Activated CD4-positive, alpha-beta T cell treated with anti-CD3 and anti-CD28 coated beads for 1 hour (primary cell): ENCODE results near the gene RHOV.
A peak's percentile ranks its signal among the peaks of the same experiment; 100 is the strongest.

Experiments used
- DNase-seq: peaks from one replicate; pipeline ENCODE4 v3.0.0-alpha.2; 2020

The RHOV gene

GRCh38 chr15:40843885-40844695 lies 29.9 kb downstream of the RHOV start, which contains the start of gene SPINT1:
Gene SPINT1, plus strand, starts transcription at chr15:40844048. Its CDS starts 507 bp downstream, at chr15:40844555.
- DNase-seq, result peak; percentile 43

- DNase-seq, result no peak
Measured at GRCh38 chr15:40843261-40843884, 30.7 kb downstream of the RHOV start.

- no peak for DNase-seq
Measured at GRCh38 chr15:40841741-40842140, 32.3 kb downstream of the RHOV start.

- DNase-seq, result no peak
Measured at GRCh38 chr15:40838756-40839155, 35.3 kb downstream of the RHOV start.

GRCh38 chr15:40836020-40836419 lies 38.0 kb downstream of the RHOV start:
- DNase-seq, result no peak

- DNase-seq, result no peak
Measured at GRCh38 chr15:40832903-40833302, 41.1 kb downstream of the RHOV start.

GRCh38 chr15:40831861-40832260 lies 42.2 kb downstream of the RHOV start:
- DNase-seq, result no peak

GRCh38 chr15:40830884-40831283 lies 43.1 kb downstream of the RHOV start:
- no peak for DNase-seq

GRCh38 chr15:40829115-40829514 lies 44.9 kb downstream of the RHOV start:
- DNase-seq, result no peak

- no peak for DNase-seq
Measured at GRCh38 chr15:40828447-40829036, 45.5 kb downstream of the RHOV start, which contains the start of gene PPP1R14D. Gene PPP1R14D, minus strand, starts transcription at chr15:40828708. Its CDS starts 67 bp downstream, at chr15:40828641.

- DNase-seq, result no peak
Measured at GRCh38 chr15:40826423-40827075, 47.5 kb downstream of the RHOV start.

GRCh38 chr15:40825661-40826422 lies 48.2 kb downstream of the RHOV start:
- no peak for DNase-seq

- DNase-seq, result no peak
Measured at GRCh38 chr15:40823572-40824343, 50.3 kb downstream of the RHOV start.
